GM23338 (cell line): ENCODE measurements around the gene FBXL17. TPM values are rescaled to one million over a fixed set of nuclear protein-coding genes. Genes with fewer than 3 reads are reported as not detected.

Experiments used
- CTCF ChIP-seq, 2 experiments: fragments of 200-600 bp in 1 of 2; sonication (generic) in 1 of 2; conservative IDR thresholded peaks; 2 replicates each; pipeline versions ENCODE4 v1.5.1 to v1.6.1; 2016 to 2017; ENCODE audit warnings: antibody characterized with exemption in 2 of 2, low read depth in 2 of 2, mild to moderate bottlenecking in 2 of 2, moderate library complexity in 1 of 2
- ETS1 ChIP-seq: IDR thresholded peaks from 2 replicates; pipeline ENCODE4 v1.6.1; 2016; ENCODE audit warnings: antibody characterized with exemption
- NANOG ChIP-seq: IDR thresholded peaks from 2 replicates; pipeline ENCODE4 v1.6.1; 2016; ENCODE audit warnings: antibody characterized with exemption, borderline replicate concordance
- POLR2AphosphoS5 ChIP-seq: IDR thresholded peaks from 2 replicates; pipeline ENCODE4 v1.6.1; 2016; ENCODE audit warnings: antibody characterized with exemption, low read depth
- ZNF114 ChIP-seq: fragments of 250-450 bp; sonication (Bioruptor Pico); IDR thresholded peaks from 2 replicates; pipeline ENCODE4 v1.5.0; 2020; ENCODE audit warnings: mild to moderate bottlenecking, moderate library complexity
- ZNF331 ChIP-seq: fragments of 250-450 bp; sonication (Bioruptor Pico); IDR thresholded peaks from 2 replicates; pipeline ENCODE4 v1.5.0; 2020; ENCODE audit warnings: low read depth, mild to moderate bottlenecking, moderate library complexity
- ZNF462 ChIP-seq: fragments of 250-450 bp; sonication (Bioruptor Pico); IDR thresholded peaks from 2 replicates; pipeline ENCODE4 v1.5.0; 2020; ENCODE audit warnings: mild to moderate bottlenecking, moderate library complexity
- polyA plus RNA-seq: library from polyadenylated mRNA; unstranded; fragments of >200 nt; fragmentation: Nextera tagmentation; extraction: Ambion mirVana; gene quantifications from 2 replicates; pipeline ENCODE4 v1.2.1, GENCODE V29; 2016
- total RNA-seq: library from RNA; depleted of rRNA; stranded (reverse); fragments of >200 nt; shearing (Covaris generic); gene quantifications from 2 replicates; pipeline ENCODE4 v1.2.3, GENCODE V29; 2014

The FBXL17 gene
- total and polyA plus RNA-seq, 2 experiments from 2014 or later: 2.0 to 2.7 TPM

GRCh38 chr5:108387758-108388157, 5.9 kb upstream of the FBXL17 start (continued):
- no peak for TF ChIP-seq ZNF462 (CRISPR knock-in tag)
- no peak for TF ChIP-seq ETS1
- no peak for TF ChIP-seq ZNF114 (CRISPR knock-in tag)
- TF ChIP-seq POLR2AphosphoS5: no peak
- TF ChIP-seq CTCF (conservative IDR thresholded peaks at IDR 0.05; ENCODE audit: low read depth in 2 of 2): no peak
- no peak for TF ChIP-seq NANOG
- TF ChIP-seq ZNF331: no peak
